Body of pancreas (tissue), 4 donors: ENCODE results near the gene MMP17.

Experiments
- POLR2A ChIP-seq, 3 donors: fragments of 450-650 bp; IDR thresholded peaks; one replicate each; pipeline ENCODE4 v1.6.1; 2016; ENCODE audit warnings: antibody characterized with exemption in 3 of 3, mild to moderate bottlenecking in 2 of 3
- TF ChIP-seq, protein P1 (sequence below), 7 experiments: fragments of 450-650 bp in 4 of 7; fragments of 200-600 bp in 3 of 7; sonication (generic) in 3 of 7; IDR thresholded peaks; one replicate each; pipeline ENCODE4 v1.5.1; 2016 to 2019; ENCODE audit warnings: antibody characterized with exemption in 7 of 7

DNA sequence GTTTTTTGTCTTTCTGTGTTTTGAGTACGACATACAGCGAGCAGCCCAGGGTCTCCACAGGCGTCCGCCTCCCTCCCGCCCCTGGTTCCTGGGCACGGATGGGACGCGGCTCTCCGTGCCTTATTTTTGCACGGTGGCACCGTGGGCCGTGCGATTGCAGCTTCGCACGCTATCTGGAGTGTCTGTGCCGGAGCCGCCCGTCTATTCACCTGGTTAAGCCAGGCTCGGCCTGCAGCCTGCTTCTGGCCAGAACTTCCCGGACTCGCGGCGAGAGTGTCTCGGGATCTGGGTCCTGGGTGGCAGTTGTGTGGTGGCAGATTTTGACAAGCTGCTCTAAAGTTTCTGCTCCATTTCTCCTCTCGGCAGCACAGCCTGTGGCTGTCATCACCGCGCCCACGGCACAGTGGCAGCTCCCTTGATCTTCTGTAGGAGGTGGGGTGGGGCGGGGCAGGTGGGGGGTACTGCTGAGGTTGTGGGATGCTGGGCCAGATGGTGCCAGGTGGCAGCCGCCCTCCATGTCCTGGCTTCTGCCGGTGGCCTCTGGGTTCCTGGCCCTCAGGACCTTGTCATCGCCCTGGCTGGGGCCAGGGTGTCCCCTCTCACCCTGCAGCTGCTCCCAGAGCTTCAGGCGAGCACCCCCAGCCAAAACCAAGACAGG lies 2.9 kb downstream of the MMP17 start:
- TF ChIP-seq, protein P1, sequence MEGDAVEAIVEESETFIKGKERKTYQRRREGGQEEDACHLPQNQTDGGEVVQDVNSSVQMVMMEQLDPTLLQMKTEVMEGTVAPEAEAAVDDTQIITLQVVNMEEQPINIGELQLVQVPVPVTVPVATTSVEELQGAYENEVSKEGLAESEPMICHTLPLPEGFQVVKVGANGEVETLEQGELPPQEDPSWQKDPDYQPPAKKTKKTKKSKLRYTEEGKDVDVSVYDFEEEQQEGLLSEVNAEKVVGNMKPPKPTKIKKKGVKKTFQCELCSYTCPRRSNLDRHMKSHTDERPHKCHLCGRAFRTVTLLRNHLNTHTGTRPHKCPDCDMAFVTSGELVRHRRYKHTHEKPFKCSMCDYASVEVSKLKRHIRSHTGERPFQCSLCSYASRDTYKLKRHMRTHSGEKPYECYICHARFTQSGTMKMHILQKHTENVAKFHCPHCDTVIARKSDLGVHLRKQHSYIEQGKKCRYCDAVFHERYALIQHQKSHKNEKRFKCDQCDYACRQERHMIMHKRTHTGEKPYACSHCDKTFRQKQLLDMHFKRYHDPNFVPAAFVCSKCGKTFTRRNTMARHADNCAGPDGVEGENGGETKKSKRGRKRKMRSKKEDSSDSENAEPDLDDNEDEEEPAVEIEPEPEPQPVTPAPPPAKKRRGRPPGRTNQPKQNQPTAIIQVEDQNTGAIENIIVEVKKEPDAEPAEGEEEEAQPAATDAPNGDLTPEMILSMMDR (IDR thresholded peaks at IDR 0.05), result no peak
- TF ChIP-seq POLR2A (IDR thresholded peaks at IDR 0.05), result no peak
